ENCODE results near the gene HCN2.

Gene HCN2

DNA sequence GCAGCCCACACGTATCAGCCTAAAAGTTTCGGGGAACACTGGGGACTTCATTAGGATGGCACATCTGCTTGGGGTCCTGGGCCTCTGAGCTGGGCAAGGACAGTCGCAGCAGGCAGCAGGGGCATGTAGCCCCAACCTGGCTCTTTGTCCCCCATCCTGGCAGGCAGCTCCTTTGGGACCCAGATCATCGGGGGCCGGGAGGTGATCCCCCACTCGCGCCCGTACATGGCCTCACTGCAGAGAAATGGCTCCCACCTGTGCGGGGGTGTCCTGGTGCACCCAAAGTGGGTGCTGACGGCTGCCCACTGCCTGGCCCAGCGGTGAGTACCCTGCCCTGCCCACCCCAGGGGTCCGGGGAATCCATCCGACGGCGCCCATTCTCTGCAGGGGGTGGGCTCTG lies 42.6 kb upstream of the HCN2 start:
- Histone ChIP-seq H3K4me3 (ENCODE audit: low read depth in 1 of 2, low read length in 1 of 2) (no peak overlapping the region), H3K27ac (no peak overlapping the region), H3K36me3 (peaks cover 13% of the 10 kb centered on the region), H3K4me1 (ENCODE audit: control insufficient read depth in 1 of 2, insufficient read depth in 1 of 2, low read depth in 1 of 2, low read length in 1 of 2) (peaks cover 3 to 5% of the 10 kb centered on the region in 2 experiments), H3K9me3 (no peaks in the 10 kb centered on the region), H3K27me3 (peaks cover 19% of the 10 kb centered on the region)
- TF ChIP-seq, protein P1, sequence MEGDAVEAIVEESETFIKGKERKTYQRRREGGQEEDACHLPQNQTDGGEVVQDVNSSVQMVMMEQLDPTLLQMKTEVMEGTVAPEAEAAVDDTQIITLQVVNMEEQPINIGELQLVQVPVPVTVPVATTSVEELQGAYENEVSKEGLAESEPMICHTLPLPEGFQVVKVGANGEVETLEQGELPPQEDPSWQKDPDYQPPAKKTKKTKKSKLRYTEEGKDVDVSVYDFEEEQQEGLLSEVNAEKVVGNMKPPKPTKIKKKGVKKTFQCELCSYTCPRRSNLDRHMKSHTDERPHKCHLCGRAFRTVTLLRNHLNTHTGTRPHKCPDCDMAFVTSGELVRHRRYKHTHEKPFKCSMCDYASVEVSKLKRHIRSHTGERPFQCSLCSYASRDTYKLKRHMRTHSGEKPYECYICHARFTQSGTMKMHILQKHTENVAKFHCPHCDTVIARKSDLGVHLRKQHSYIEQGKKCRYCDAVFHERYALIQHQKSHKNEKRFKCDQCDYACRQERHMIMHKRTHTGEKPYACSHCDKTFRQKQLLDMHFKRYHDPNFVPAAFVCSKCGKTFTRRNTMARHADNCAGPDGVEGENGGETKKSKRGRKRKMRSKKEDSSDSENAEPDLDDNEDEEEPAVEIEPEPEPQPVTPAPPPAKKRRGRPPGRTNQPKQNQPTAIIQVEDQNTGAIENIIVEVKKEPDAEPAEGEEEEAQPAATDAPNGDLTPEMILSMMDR (IDR thresholded peaks at IDR 0.05) = no peak

DNA sequence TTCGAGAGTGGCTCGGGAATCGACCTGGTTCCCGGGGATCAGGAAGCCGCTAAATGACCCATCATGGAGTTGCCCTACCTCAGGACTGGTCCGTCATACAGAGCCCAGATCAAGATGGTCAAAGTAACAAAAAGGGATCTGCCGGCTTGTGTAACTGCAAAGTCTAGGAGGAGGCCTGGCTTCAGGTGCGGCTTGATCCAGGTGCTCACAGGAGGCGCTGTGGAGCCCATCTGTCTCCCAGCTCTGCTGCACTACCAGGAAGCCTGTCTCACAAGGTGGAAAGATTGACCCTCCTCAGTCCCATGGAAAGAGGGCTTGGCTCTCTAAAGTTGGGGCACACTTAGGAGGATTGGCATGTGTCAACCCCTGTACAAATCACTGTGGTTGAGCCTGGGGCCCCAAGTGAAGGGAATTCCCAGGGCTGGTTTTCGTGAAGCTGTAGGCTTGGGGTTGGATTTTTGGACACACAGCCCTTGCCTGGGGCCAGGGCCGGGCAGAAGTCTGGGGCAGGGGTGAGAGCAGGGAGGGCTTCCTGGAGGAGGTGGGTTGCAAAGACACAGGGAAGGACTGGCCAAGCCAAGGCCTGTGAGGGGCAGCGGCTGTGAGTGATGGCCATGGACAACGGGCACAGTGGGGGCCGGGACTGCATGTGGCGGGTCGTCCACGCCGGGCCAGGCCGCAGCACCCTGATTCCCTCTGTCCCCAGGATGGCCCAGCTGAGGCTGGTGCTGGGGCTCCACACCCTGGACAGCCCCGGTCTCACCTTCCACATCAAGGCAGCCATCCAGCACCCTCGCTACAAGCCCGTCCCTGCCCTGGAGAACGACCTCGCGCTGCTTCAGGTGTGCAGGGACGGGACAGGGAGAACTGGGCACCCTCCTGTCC lies 41.6 kb upstream of the HCN2 start:
- Histone ChIP-seq H3K27me3 (peaks cover 19% of the 10 kb centered on the region), H3K27ac (no peak overlapping the region), H3K4me3 (ENCODE audit: low read depth in 1 of 2, low read length in 1 of 2) (no peak overlapping the region), H3K36me3 (peaks cover 4% of the 10 kb centered on the region), H3K4me1 (ENCODE audit: control insufficient read depth in 1 of 2, insufficient read depth in 1 of 2, low read depth in 1 of 2, low read length in 1 of 2) (peaks cover 3 to 5% of the 10 kb centered on the region in 2 experiments), H3K9me3 (no peaks in the 10 kb centered on the region)
- TF ChIP-seq, protein P1 (IDR thresholded peaks at IDR 0.05) = no peak

DNA sequence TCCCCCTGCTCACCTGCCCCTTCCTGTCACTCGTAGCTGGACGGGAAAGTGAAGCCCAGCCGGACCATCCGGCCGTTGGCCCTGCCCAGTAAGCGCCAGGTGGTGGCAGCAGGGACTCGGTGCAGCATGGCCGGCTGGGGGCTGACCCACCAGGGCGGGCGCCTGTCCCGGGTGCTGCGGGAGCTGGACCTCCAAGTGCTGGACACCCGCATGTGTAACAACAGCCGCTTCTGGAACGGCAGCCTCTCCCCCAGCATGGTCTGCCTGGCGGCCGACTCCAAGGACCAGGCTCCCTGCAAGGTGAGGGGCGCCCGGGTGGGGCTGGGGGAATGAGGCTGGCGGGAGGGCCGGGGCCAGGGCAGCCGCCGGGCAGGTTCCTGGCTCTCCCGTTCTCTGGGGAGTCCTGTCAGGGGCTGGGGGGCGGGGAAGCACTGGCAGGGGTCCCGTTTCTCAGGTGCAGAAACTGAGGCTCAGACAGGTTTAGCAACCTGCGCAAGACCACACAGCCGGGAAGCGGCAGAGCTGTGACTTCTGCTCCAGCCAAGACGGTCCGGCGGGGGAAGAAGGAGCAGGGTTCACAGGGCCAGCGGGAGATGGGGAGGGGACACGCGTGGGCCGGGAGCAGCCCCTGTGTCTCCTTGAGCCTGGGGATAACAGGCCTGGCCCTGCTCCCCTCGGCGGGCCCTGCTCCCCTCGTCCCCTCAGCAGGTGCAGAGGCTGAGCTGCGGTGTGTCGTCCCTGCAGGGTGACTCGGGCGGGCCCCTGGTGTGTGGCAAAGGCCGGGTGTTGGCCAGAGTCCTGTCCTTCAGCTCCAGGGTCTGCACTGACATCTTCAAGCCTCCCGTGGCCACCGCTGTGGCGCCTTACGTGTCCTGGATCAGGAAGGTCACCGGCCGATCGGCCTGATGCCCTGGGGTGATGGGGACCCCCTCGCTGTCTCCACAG lies 40.5 kb upstream of the HCN2 start:
- peaks cover 3 to 5% of the 10 kb centered on the region in 2 experiments for H3K4me1 ChIP-seq (ENCODE audit: control insufficient read depth in 1 of 2, insufficient read depth in 1 of 2, low read depth in 1 of 2, low read length in 1 of 2)
- no peak overlapping the region for H3K4me3 ChIP-seq (ENCODE audit: low read depth in 1 of 2, low read length in 1 of 2)
- H3K36me3 ChIP-seq = no peaks in the 10 kb centered on the region
- peaks cover 15% of the 10 kb centered on the region for H3K27me3 ChIP-seq
- TF ChIP-seq, protein P1 (IDR thresholded peaks at IDR 0.05) = no peak
- no peak overlapping the region for H3K27ac ChIP-seq
- no peaks in the 10 kb centered on the region for H3K9me3 ChIP-seq

DNA sequence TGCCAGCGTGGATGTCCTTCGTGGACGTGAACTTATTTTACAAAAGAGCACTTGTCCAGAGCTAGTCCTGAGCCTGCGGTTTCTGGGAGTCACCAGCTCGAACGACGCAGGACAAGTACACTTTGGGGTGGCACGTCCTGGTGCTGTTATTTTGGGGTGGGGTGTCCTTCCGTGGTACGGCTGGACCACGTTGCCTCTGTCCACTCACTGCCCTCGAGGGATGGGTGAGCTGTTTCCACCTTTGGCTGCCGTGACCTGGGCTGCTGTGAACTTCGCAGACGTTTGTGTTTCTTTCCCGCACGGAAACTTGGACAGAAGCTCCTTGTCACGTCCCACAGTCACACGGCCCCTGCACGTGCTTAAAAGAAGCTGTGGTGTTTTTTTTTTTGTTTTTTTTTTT lies 34.9 kb upstream of the HCN2 start:
- TF ChIP-seq, protein P1 (IDR thresholded peaks at IDR 0.05) = no peak
- peaks cover 16 to 33% of the 10 kb centered on the region in 2 experiments for H3K4me1 ChIP-seq (ENCODE audit: control insufficient read depth in 1 of 2, insufficient read depth in 1 of 2, low read depth in 1 of 2, low read length in 1 of 2)
- H3K9me3 ChIP-seq = no peaks in the 10 kb centered on the region
- H3K36me3 ChIP-seq = no peaks in the 10 kb centered on the region
- H3K27me3 ChIP-seq = no peaks in the 10 kb centered on the region
- no peak overlapping the region for H3K27ac ChIP-seq
- H3K4me3 ChIP-seq (ENCODE audit: low read depth in 1 of 2, low read length in 1 of 2) = no peak overlapping the region

DNA sequence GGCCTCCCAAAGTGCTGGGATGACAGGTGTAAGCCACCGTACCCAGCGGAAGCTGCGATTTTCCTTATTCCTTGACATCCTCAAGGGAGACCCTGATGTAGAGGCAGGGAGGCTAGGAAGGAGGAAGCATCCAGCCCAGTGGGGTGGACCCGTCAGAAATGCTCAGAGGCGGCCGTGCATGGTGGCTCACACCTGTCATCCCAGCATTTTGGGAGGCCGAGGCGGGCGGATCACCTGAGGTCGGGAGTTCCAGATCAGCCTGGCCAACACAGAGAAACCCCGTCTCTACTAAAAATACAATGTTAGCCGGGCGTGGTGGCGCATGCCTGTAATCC lies 34.2 kb upstream of the HCN2 start:
- TF ChIP-seq, protein P1 (IDR thresholded peaks at IDR 0.05) = no peak
- peaks cover 21 to 39% of the 10 kb centered on the region in 2 experiments for H3K4me1 ChIP-seq (ENCODE audit: control insufficient read depth in 1 of 2, insufficient read depth in 1 of 2, low read depth in 1 of 2, low read length in 1 of 2)
- H3K27me3 ChIP-seq = no peaks in the 10 kb centered on the region
- H3K4me3 ChIP-seq (ENCODE audit: low read depth in 1 of 2, low read length in 1 of 2) = peak overlapping the region in 1 of 2 experiments; percentile 30
- H3K9me3 ChIP-seq = no peaks in the 10 kb centered on the region
- no peaks in the 10 kb centered on the region for H3K36me3 ChIP-seq
- H3K27ac ChIP-seq = peak overlapping the region; percentile 84

Data from neutrophil (primary cell).